Stimulated activated CD4-positive, alpha-beta T cell treated with anti-CD3 and anti-CD28 coated beads, Interleukin-4, amount 100 ng/mL, for 1 hour (primary cell): ENCODE measurements around the gene ENTR1.
A peak's percentile ranks its signal among the peaks of the same experiment; 100 is the strongest.
"Not testable (repeated sequence)": the region's sequence is repeated elsewhere in the genome, so short reads cannot be mapped to it uniquely, and the experiment has no call there.

Experiments used
- DNase-seq: peaks from one replicate; pipeline ENCODE4 v3.0.0-alpha.2; 2020

Gene ENTR1

GRCh38 chr9:136418182-136419091 is 8.0 kb upstream of the ENTR1 start:
- no peak for DNase-seq

DNA sequence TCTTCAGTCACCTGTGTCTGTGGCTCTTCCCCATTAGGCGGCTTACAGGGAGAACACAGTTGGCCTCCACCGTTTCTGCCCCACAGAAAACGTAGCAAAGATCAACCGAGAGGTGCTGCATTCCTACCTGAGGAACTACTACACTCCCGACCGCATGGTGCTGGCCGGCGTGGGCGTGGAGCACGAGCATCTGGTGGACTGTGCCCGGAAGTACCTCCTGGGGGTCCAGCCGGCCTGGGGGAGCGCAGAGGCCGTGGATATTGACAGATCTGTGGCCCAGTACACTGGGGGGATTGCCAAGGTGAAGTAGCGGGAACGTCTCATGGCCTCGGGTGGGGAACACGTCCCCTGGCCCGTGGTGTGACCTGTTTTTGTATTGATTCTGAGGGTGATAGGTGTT is 6.5 kb upstream of the ENTR1 start:
- no peak for DNase-seq

- no peak for DNase-seq
Measured at GRCh38 chr9:136416427-136416826, 6.0 kb upstream of the ENTR1 start.

DNA sequence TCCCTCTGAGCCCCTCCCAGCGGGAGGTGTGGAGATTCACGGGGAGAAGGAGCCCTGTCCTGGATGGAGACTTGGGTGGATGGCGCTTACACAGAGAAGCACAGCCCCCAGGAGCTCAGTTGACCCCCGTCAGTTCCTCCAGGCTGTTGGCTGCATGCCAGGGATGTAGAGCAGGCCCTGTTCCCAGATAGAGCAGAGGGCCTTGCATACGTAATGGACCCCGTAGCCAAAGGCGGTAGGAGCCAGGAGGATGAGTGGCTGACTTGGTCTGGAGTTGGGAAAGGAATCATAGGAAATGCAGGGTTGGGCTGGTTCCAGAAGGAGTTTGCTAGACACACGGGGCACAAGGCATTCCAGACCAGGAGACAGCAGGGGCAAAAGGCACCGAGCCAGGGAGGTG is 2.5 kb upstream of the ENTR1 start:
- DNase-seq = no peak

DNA sequence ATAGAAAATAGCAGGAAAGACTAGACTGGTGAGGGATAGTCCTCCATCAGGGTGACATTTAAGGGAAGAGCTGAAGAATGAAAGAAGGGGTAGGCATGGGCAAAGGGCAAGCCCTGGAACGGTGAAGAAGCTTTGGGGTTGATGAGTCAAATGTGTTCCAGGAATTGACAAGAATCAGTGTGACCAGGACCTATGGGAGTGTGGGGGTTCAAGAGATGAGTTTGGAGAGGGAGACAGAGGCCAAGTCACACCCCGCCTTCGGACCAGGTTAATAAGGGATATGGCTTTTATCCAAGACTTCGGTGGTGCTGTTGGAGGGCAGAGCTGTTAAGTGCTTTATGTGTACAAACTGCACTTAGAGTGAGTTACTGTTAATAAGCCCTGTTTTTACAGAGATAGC is 964 bp upstream of the ENTR1 start:
- no peak for DNase-seq

- DNase-seq = peak; percentile 47
Measured at GRCh38 chr9:136409557-136410455, 608 bp downstream of the ENTR1 start.

- DNase-seq = no peak
Measured at GRCh38 chr9:136407911-136408310, 2.5 kb downstream of the ENTR1 start.

GRCh38 chr9:136407061-136407460 is 3.4 kb downstream of the ENTR1 start:
- not testable (repeated sequence) for DNase-seq

DNA sequence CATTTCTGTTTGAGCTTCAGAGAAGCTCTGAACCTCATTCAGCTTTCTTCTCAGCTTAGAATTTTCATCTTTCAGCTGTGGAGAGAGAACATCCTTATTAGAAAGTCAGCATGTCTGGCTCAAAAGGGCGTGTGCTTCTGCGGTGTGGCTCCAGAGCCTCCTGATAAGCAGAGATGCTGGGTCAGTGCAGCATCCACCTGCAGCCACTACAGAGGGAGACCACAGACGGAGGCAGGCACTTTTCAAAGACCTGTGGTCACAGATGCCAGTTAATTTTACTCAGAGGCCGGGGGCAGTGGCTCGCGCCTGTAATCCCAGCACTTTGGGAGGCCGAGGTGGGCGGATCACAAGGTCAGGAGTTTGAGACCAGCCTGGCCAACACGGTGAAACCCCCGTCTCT is 4.5 kb downstream of the ENTR1 start:
- not testable (repeated sequence) for DNase-seq

DNA sequence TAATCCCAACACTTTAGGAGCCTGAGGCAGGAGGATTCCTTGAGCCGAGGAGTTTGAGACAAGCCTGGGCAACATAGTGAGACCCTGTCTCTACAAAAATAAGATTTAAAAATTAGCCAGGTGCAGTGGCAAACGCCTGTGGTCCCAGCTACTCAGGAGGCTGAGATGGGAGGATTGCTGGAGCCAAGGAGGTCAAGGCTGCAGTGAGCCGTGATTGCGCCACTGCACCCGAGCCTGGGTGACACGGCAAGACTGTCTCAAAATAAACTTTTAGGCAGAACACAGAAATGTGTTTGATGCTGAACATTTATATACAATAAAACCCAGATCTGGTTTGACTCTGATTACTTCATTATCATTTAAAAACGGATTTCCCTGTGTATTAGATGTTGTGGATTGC is 4.9 kb downstream of the ENTR1 start:
- no peak for DNase-seq

DNA sequence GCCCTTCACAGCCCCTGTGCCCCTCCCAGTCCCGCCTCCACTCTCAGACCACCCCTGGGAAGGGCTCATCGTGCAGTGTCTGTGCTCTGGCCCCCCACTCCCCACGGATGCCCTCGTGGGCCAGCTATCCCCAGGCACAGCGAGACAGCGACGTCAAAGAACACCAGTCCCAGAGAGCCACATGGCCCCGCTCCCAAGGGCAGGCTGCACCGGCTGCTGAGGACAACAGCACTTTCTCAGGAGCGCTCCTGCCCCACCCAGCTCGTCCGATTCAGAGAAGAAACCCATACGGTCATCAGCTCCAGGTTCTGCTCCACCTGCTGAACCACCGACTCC is 5.6 kb downstream of the ENTR1 start:
- DNase-seq = no peak

DNA sequence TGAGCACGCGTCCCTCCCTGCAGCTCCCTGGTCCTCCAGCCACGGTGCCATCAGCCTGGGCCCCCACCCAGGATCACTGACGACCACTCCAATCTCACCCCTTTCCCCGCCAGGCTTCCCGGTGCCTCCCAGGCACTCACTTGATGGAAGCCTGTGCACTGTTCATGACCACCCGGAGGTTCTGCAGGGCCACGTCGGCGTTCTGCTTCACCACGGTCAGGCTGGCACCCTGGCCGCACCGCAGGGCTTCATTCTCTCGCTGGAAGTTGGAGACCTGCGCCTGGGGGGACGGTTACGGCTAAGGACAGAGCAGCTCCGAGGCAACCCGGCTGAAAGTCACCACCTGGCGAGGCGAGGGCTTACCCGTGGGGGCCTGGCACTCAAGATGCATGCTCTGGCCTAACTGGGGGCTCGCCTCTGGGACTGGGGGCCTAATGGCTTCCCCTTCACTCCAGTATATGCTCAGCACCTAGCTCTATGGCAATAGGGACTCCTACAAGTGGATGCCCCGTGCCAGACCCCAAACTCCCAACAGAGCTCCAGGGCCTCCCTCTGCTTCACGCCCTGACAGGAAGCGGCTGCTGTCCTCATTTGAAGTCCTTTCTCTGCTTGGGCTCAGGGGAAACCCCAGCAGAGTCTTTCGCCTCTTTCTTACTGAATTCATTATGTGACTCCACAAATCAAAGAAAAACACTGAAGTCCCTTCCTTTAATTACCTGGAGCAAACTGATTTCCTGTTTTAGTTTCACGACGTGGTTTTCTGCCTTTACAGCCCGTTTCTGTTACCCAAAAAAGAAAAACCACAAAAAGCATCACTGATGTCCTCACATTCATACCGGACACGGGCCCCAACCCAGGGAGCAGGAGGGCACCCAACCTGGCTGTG is 6.3 kb downstream of the ENTR1 start:
- peak; percentile 35 for DNase-seq

- peak; percentile 72 for DNase-seq
Measured at GRCh38 chr9:136403538-136403914, 6.9 kb downstream of the ENTR1 start.

GRCh38 chr9:136402067-136402466 is 8.3 kb downstream of the ENTR1 start:
- DNase-seq = no peak

GRCh38 chr9:136401173-136401922 is 9.1 kb downstream of the ENTR1 start:
- DNase-seq = no peak

DNA sequence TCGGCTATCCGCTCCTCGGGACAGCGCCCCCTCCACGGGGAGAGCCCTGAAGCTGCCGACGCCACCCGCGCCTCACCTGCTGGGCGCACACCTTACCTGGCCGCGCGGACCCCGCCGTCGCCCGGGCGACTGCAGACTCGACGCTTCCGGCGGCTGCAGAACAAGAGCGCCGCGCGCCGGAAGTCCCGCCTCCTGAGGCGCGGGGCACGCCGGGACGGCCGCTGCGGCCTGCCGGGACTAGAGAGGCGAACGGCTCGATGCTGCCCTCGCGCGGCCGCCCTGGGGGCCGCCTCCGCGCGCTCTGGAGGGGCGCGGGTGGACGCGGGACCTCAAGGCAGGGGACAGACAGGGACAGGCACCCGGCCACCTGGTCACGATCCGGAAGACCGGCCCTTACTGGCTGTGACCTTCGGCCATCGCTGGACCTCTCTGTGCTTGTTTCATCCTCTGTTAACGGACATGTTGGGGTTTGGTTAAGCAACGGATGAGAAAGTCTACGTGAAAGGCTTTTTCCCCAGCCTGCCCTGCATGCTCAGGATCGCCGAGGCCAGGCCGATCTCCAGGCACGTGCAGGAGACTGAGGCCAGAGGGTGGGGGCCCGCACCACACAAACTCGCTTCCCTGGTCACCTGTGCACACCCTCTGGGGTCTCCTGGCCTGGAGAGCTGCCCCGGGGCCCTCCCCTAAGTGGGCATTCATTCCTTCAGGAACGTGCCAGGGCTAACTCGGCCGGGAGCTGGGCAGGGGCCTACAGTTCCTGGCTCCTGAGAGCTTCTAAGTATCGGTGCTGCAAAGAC is 10.2 kb downstream of the ENTR1 start, which contains the start of gene SNAPC4:
Gene SNAPC4, minus strand, starts transcription at position 133 of the 797 bp plus-strand sequence. CDS start 1,742 bp downstream, outside the sequence.
- peak; percentile 90 for DNase-seq

DNA sequence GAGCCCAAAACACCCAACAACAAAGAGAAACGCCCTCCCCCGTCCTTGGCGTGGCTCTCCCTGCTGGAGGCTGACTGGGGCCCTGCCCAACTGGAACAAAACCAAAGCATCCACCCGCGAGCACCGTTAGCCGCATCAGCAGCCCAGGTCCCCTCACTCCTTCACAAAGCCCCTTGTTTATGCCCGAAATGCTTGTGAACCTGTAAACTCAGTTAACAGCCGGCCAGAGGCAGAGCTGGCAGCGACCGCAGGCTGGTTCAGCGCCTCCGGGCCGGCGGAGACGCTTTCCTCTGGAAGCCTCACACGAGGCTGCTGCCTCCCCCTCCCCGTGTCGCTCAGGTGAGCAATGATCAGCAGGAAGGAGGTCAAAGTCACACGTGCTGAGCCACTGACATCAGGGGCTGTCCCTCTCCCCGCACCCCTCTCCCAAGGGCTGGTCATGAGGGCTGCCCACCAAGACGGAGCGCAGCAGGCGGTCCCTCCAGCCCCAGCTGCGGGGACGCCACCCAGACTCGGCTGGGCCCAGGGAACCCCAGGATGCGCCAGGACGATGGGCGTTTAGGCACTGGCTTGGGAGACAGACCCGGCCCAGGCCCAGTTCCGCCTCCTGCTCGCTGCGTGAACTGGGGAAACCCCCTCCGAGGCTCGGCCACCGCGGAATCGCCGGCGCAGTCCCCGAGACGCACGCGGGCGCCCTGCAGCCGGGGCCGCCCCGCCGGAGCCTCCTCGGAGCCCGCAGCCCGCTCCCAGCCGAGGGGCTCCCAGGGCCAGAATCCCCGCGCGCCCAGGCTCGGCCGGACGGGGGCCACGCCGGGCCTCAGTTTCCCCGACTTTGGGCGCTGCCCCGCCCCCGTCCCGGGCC is 11.0 kb downstream of the ENTR1 start:
- peak; percentile 56 for DNase-seq

GRCh38 chr9:136398286-136398685 is 12.1 kb downstream of the ENTR1 start:
- no peak for DNase-seq

DNA sequence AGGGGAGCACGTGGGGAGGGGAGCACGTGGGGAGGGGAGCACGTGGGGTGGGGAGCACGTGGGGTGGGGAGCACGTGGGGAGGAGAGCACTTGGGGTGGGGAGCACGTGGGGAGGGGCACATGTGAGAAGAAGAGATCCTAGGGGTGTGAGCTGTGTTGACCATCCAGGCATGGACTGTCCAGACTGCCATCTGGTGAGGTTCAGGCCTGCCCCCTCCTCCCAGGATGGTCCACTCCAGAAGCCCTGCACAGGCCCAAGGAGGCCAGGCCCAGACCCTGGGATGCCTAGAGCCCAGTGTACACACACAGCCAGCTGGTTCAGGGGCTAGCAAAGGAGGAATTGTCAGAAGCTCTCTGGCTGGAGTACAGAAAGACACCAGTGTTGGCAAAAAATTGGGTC is 12.8 kb downstream of the ENTR1 start:
- DNase-seq = no peak

DNA sequence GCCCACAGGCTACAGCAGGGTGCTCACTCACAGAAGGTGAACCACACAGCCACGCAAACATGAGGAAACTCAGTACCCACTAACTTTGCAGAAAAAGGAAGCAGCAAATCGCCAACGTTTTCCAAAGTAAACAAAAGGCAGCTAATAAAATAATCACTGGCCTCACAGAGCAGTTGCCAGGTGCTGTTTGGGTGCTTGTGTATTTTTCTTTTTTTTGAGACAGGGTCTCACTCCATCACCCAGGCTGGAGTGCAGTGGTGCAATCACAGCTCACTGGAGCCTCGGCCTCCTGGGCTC is 14.2 kb downstream of the ENTR1 start:
- DNase-seq = no peak
